Tibial artery (tissue), 4 donors: ENCODE results near the gene KBTBD13.
"Not testable (repeated sequence)": the region's sequence is repeated elsewhere in the genome, so short reads cannot be mapped to it uniquely, and the experiment has no call there.

ENCODE experiments used
- DNase-seq, 2 donors: peaks; one replicate each; pipeline ENCODE4 v3.0.0-alpha.2; 2019
- H3K27ac ChIP-seq, 2 donors: fragments of 200-600 bp; sonication (generic) in 1 of 2; 1 replicate in 1 of 2; 2 replicates in 1 of 2; pipeline ENCODE4 v1.5.1; 2018 to 2019; ENCODE audit warnings: mild to moderate bottlenecking in 1 of 2
- H3K27me3 ChIP-seq, 2 donors: fragments of 200-600 bp; sonication (generic) in 1 of 2; one replicate each; pipeline versions ENCODE4 v1.5.1 to v1.6.0; 2016 to 2019
- H3K36me3 ChIP-seq, 3 donors: fragments of 200-600 bp; sonication (generic) in 2 of 3; one replicate each; pipeline ENCODE4 v1.5.1; 2016 to 2019; ENCODE audit warnings: mild to moderate bottlenecking in 2 of 3
- H3K4me1 ChIP-seq, 4 donors: fragments of 200-600 bp; sonication (generic) in 2 of 4; 1 replicate in 3 of 4; 2 replicates in 1 of 4; pipeline ENCODE4 v1.5.1; 2016 to 2019
- H3K4me3 ChIP-seq, 2 donors: fragments of 200-600 bp; sonication (generic) in 1 of 2; 1 replicate in 1 of 2; 2 replicates in 1 of 2; pipeline ENCODE4 v1.5.1; 2018 to 2019; ENCODE audit warnings: mild to moderate bottlenecking in 2 of 2
- H3K9me3 ChIP-seq, 3 donors: fragments of 200-600 bp; sonication (generic) in 1 of 3; one replicate each; pipeline ENCODE4 v1.5.1; 2016 to 2019
- CTCF ChIP-seq, 2 experiments: fragments of 200-600 bp in 1 of 2; fragments of 450-650 bp in 1 of 2; IDR thresholded peaks; one replicate each; pipeline ENCODE4 v1.5.1; 2017 to 2019; ENCODE audit warnings: antibody characterized with exemption in 2 of 2, mild to moderate bottlenecking in 1 of 2, moderate library complexity in 1 of 2
- intact Hi-C: fragments of 100-400 bp; cut with DNase I; formaldehyde crosslinking; loops from one replicate; pipeline ENCODE4 v1.15.0; 2023; ENCODE audit warnings: low total_unique reads

The KBTBD13 gene

GRCh38 chr15:65087873-65088642 is 11.5 kb downstream of the KBTBD13 start:
- Histone ChIP-seq H3K36me3 (no peaks in the 10 kb centered on the region), H3K4me3 (no peak overlapping the region), H3K27me3 (no peaks in the 10 kb centered on the region), H3K9me3 (no peaks in the 10 kb centered on the region), H3K27ac (peak overlapping the region; percentile 95 to 96), H3K4me1 (peaks cover 0 to 97% (median 86%) of the 10 kb centered on the region in 4 donors)
- DNase-seq: peak; percentile 91 to 99
- intact Hi-C loops: no loop called here
- no peak for TF ChIP-seq CTCF (IDR thresholded peaks at IDR 0.05)

GRCh38 chr15:65088643-65089021 is 12.1 kb downstream of the KBTBD13 start:
- no peaks in the 10 kb centered on the region for H3K36me3 ChIP-seq
- DNase-seq: no peak
- no peak for TF ChIP-seq CTCF (IDR thresholded peaks at IDR 0.05)
- intact Hi-C loops: no loop called here
- H3K9me3 ChIP-seq: no peaks in the 10 kb centered on the region
- H3K27ac ChIP-seq: peak overlapping the region; percentile 95 to 96
- no peaks in the 10 kb centered on the region for H3K27me3 ChIP-seq
- no peak overlapping the region for H3K4me3 ChIP-seq
- peaks cover 0 to 97% (median 84%) of the 10 kb centered on the region in 4 donors for H3K4me1 ChIP-seq

- DNase-seq: peak in 1 of 2 donors; percentile 80
- H3K4me1 ChIP-seq: peaks cover under 1 to 97% (median 83%) of the 10 kb centered on the region in 4 donors
Measured at GRCh38 chr15:65089206-65089824, 12.8 kb downstream of the KBTBD13 start.

GRCh38 chr15:65091946-65092770 is 15.6 kb downstream of the KBTBD13 start:
- Histone ChIP-seq H3K27ac (peak overlapping the region; percentile 95 to 96), H3K9me3 (no peaks in the 10 kb centered on the region), H3K27me3 (no peaks in the 10 kb centered on the region), H3K36me3 (peaks cover 0 to 4% (median 1%) of the 10 kb centered on the region in 3 donors), H3K4me1 (peaks cover 7 to 94% (median 75%) of the 10 kb centered on the region in 4 donors), H3K4me3 (no peak overlapping the region)
- intact Hi-C loops: no loop called here
- DNase-seq: peak in 1 of 2 donors; percentile 67
- no peak for TF ChIP-seq CTCF (IDR thresholded peaks at IDR 0.05)

More at GRCh38 chr15:65089206-65089824, 12.8 kb downstream of the KBTBD13 start:
- TF ChIP-seq CTCF (IDR thresholded peaks at IDR 0.05): no peak
- H3K27me3 ChIP-seq: no peaks in the 10 kb centered on the region
- peak overlapping the region; percentile 95 to 96 for H3K27ac ChIP-seq
- intact Hi-C loops: no loop called here
- H3K36me3 ChIP-seq: no peaks in the 10 kb centered on the region
- H3K4me3 ChIP-seq: no peak overlapping the region
- H3K9me3 ChIP-seq: no peaks in the 10 kb centered on the region

GRCh38 chr15:65092911-65093792 is 16.6 kb downstream of the KBTBD13 start:
- Histone ChIP-seq H3K9me3 (no peaks in the 10 kb centered on the region), H3K27ac (peak overlapping the region; percentile 95 to 96), H3K27me3 (no peaks in the 10 kb centered on the region), H3K4me1 (peaks cover 7 to 86% (median 67%) of the 10 kb centered on the region in 4 donors), H3K4me3 (no peak overlapping the region), H3K36me3 (peaks cover 1 to 14% (median 11%) of the 10 kb centered on the region in 3 donors)
- TF ChIP-seq CTCF (IDR thresholded peaks at IDR 0.05): no peak
- intact Hi-C loops: no loop called here
- DNase-seq: peak in 1 of 2 donors; percentile 78

GRCh38 chr15:65093793-65094170 is 17.2 kb downstream of the KBTBD13 start:
- DNase-seq: peak in 1 of 2 donors; percentile 58
- Histone ChIP-seq H3K4me1 (peaks cover 7 to 81% (median 61%) of the 10 kb centered on the region in 4 donors), H3K36me3 (peaks cover 8 to 20% (median 16%) of the 10 kb centered on the region in 3 donors), H3K27ac (peak overlapping the region; percentile 95 to 96)
- H3K27me3 ChIP-seq, intact Hi-C loops, H3K4me3 ChIP-seq, H3K9me3 ChIP-seq: not testable (repeated sequence)
